T-helper 9 cell (primary cell): ENCODE data around the gene SMARCD3.

Experiments
- DNase-seq: peaks from one replicate; pipeline ENCODE4 v3.0.0-alpha.2; 2020
- total RNA-seq, 2 donors: gene quantifications; one replicate each; lab custom pipeline; 2026; lab: John Stamatoyannopoulos, UW

The SMARCD3 gene
- total RNA-seq: 2.4 to 3.1 reads per million in 2 donors

GRCh38 chr7:151248346-151249033 lies at the start of gene SMARCD3:
Gene SMARCD3, minus strand, starts transcription at chr7:151248694. Its CDS starts 132 bp downstream, at chr7:151248562.
- no peak for DNase-seq

- no peak for DNase-seq
Measured at GRCh38 chr7:151296202-151296992, 47.9 kb upstream of the SMARCD3 start.

GRCh38 chr7:151292850-151293249 lies 44.4 kb upstream of the SMARCD3 start:
- DNase-seq: no peak

- DNase-seq: no peak
Measured at GRCh38 chr7:151291206-151291605, 42.7 kb upstream of the SMARCD3 start.

GRCh38 chr7:151290355-151290760 lies 41.9 kb upstream of the SMARCD3 start:
- DNase-seq: no peak

- DNase-seq: no peak
Measured at GRCh38 chr7:151289891-151290290, 41.4 kb upstream of the SMARCD3 start.

GRCh38 chr7:151286148-151286547 lies 37.7 kb upstream of the SMARCD3 start:
- DNase-seq: no peak

- DNase-seq: no peak
Measured at GRCh38 chr7:151283302-151283701, 34.8 kb upstream of the SMARCD3 start.

- no peak for DNase-seq
Measured at GRCh38 chr7:151282111-151282510, 33.6 kb upstream of the SMARCD3 start.

- DNase-seq: no peak
Measured at GRCh38 chr7:151281686-151282085, 33.2 kb upstream of the SMARCD3 start.

GRCh38 chr7:151280388-151281019 lies 32.0 kb upstream of the SMARCD3 start:
- DNase-seq: no peak

- DNase-seq: no peak
Measured at GRCh38 chr7:151279868-151280267, 31.4 kb upstream of the SMARCD3 start.

GRCh38 chr7:151278949-151279348 lies 30.5 kb upstream of the SMARCD3 start:
- no peak for DNase-seq

- no peak for DNase-seq
Measured at GRCh38 chr7:151277631-151278030, 29.1 kb upstream of the SMARCD3 start.

- DNase-seq: peak; percentile 19
Measured at GRCh38 chr7:151276666-151277590, 28.4 kb upstream of the SMARCD3 start.

- DNase-seq: no peak
Measured at GRCh38 chr7:151275813-151276577, 27.5 kb upstream of the SMARCD3 start.

- no peak for DNase-seq
Measured at GRCh38 chr7:151274936-151275812, 26.7 kb upstream of the SMARCD3 start.

GRCh38 chr7:151274396-151274795 lies 25.9 kb upstream of the SMARCD3 start:
- no peak for DNase-seq

GRCh38 chr7:151273651-151274390 lies 25.3 kb upstream of the SMARCD3 start:
- no peak for DNase-seq

GRCh38 chr7:151272877-151273276 lies 24.4 kb upstream of the SMARCD3 start:
- DNase-seq: no peak
